IPS-20b (cell line): ENCODE results near the gene CADPS.
A peak's percentile ranks its signal among the peaks of the same experiment; 100 is the strongest.

ENCODE experiments used
- H3K27ac ChIP-seq: one replicate; pipeline ENCODE4 v1.5.1; 2013; ENCODE audit warnings: low read length
- H3K27me3 ChIP-seq: 2 replicates; pipeline ENCODE4 v1.6.1; 2013; ENCODE audit warnings: mild to moderate bottlenecking, low read length, inconsistent platforms; ENCODE audit not compliant: insufficient read depth
- H3K36me3 ChIP-seq: 2 replicates; pipeline ENCODE4 v1.6.1; 2013; ENCODE audit warnings: low read depth, mild to moderate bottlenecking, inconsistent platforms, low read length, moderate library complexity; ENCODE audit not compliant: insufficient read depth
- H3K4me1 ChIP-seq: 2 replicates; pipeline ENCODE4 v1.6.1; 2013; ENCODE audit warnings: mild to moderate bottlenecking, control low read depth, inconsistent platforms, low read length, moderate library complexity; ENCODE audit not compliant: insufficient read depth
- H3K4me3 ChIP-seq: 2 replicates; pipeline ENCODE4 v1.5.1; 2013; ENCODE audit warnings: mild to moderate bottlenecking, low read length, inconsistent platforms
- H3K9ac ChIP-seq: 2 replicates; pipeline ENCODE4 v1.6.1; 2013; ENCODE audit warnings: low read depth, mild to moderate bottlenecking, inconsistent platforms, low read length, moderate library complexity
- H3K9me3 ChIP-seq: 2 replicates; pipeline ENCODE4 v1.6.1; 2013; ENCODE audit warnings: mild to moderate bottlenecking, low read depth, low read length, inconsistent platforms; ENCODE audit not compliant: insufficient read depth

CADPS gene

GRCh38 chr3:62462104-62462762, 413.0 kb downstream of the CADPS start:
- no peaks in the 10 kb centered on the region for H3K27me3 ChIP-seq
- no peaks in the 10 kb centered on the region for H3K9me3 ChIP-seq

GRCh38 chr3:62454916-62455315, 420.3 kb downstream of the CADPS start:
- no peak overlapping the region for H3K4me3 ChIP-seq
- H3K27me3 ChIP-seq: no peaks in the 10 kb centered on the region
- H3K36me3 ChIP-seq: no peaks in the 10 kb centered on the region
- no peak overlapping the region for H3K9ac ChIP-seq
- no peak overlapping the region for H3K27ac ChIP-seq
- no peaks in the 10 kb centered on the region for H3K9me3 ChIP-seq
- peaks cover 3% of the 10 kb centered on the region; the same call in 1 of the 2 replicates for H3K4me1 ChIP-seq

More at GRCh38 chr3:62462104-62462762, 413.0 kb downstream of the CADPS start:
- Histone ChIP-seq H3K4me1 (peaks cover 4% of the 10 kb centered on the region; the same call in 1 of the 2 replicates), H3K9ac (no peak overlapping the region), H3K27ac (no peak overlapping the region), H3K36me3 (no peaks in the 10 kb centered on the region), H3K4me3 (no peak overlapping the region)

DNA sequence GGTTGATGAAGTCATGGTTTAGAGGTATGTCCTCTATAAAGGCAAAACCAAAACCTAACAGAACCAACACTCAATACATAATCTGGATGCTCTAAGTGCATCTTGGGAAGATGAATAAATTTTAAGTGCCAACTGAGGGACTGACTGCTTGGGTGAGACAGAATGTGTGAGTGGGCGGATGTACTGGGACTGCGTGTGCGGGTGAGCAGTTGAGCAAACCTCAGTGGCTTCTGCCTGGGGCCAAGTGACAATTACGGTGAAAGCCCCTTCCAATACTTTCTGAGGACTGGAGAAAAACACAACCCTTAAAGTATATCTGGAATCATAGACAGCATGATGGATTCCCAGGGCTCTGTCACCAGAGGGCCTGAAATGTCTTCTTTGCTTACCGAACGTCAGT, 421.8 kb downstream of the CADPS start:
- Histone ChIP-seq H3K4me3 (no peak overlapping the region), H3K27ac (no peak overlapping the region), H3K9me3 (no peaks in the 10 kb centered on the region), H3K36me3 (no peaks in the 10 kb centered on the region), H3K27me3 (no peaks in the 10 kb centered on the region), H3K9ac (no peak overlapping the region), H3K4me1 (peaks cover 3% of the 10 kb centered on the region; the same call in 1 of the 2 replicates)

DNA sequence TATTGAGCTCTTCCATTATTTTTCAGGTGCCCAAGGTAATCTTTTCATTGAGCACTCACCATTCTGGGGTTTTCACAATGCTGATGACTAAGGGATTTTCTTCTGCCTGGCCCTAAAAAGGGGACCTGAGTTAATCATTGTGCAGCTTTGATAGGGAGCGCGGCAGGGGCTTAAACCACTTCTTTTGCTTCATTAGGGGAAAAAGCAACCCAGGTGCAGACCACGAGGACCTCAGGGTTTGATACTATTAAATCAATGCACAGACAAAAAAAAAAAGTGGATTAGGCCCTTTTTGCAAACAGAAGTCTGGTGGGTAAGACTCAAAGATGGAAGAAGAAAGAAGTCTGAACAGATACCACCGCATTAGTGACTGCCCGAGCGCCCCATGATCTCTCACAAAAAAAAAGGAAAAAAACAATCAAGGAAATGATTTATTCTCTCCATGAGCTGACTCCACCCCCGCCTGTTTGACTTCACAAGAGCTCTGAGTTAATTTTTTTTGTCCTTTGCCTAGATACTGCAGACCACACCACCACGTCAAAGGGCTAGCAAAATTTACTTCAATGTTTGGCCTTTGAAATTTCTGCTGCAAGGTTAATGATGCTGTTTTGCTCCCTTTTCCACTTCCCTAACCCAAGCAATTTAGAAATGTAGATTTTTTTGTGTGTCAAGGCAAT, 423.9 kb downstream of the CADPS start:
- H3K27me3 ChIP-seq: no peaks in the 10 kb centered on the region
- H3K4me1 ChIP-seq: peaks cover 6% of the 10 kb centered on the region; the same call in 1 of the 2 replicates
- no peaks in the 10 kb centered on the region for H3K9me3 ChIP-seq
- no peaks in the 10 kb centered on the region for H3K36me3 ChIP-seq
- no peak overlapping the region for H3K4me3 ChIP-seq
- H3K27ac ChIP-seq: no peak overlapping the region
- no peak overlapping the region for H3K9ac ChIP-seq

DNA sequence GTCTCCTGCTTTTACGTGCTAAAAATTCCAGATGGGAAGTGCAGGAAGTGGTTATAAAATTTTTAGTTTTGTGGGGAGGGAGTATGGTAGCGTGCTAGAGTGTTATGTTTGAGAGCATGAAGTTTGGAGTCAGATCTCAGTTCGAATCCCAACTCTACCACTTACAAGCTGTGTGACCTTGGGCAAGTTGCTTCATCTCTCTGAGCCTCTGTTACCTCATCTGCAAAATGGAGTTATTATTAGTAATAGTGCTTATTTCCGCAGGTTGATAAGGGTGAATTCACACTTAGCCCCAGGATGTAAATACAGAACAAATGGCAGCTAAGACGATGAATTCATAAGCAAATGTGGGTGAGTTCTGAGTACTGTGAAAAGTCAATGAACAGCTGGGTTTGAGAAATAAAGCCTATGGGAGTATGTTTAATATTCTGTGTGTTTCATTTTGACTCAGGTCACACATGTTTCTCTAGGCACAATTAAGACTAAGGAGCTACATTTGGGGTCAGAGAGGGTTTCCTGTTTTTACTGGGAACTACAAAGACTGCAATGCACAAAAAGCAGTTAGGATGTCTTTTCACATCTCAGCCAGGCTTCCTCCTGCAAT, 428.8 kb downstream of the CADPS start:
- H3K36me3 ChIP-seq: no peaks in the 10 kb centered on the region
- H3K27me3 ChIP-seq: no peaks in the 10 kb centered on the region
- peaks cover 24% of the 10 kb centered on the region; the same call in 1 of the 2 replicates for H3K4me1 ChIP-seq
- H3K9me3 ChIP-seq: no peaks in the 10 kb centered on the region
- no peak overlapping the region for H3K9ac ChIP-seq
- no peak overlapping the region for H3K27ac ChIP-seq
- no peak overlapping the region for H3K4me3 ChIP-seq

- H3K27ac ChIP-seq: no peak overlapping the region
- no peaks in the 10 kb centered on the region for H3K36me3 ChIP-seq
- no peak overlapping the region for H3K9ac ChIP-seq
- H3K4me3 ChIP-seq: 0 out of 2 replicates have a peak overlapping the region, but pooled peaks have one; percentile 7
- H3K9me3 ChIP-seq: no peaks in the 10 kb centered on the region
- peaks cover 24% of the 10 kb centered on the region; the same call in 1 of the 2 replicates for H3K4me1 ChIP-seq
- H3K27me3 ChIP-seq: no peaks in the 10 kb centered on the region
These were observed 429.9 kb downstream of the CADPS start for GRCh38 chr3:62445275-62445674.

DNA sequence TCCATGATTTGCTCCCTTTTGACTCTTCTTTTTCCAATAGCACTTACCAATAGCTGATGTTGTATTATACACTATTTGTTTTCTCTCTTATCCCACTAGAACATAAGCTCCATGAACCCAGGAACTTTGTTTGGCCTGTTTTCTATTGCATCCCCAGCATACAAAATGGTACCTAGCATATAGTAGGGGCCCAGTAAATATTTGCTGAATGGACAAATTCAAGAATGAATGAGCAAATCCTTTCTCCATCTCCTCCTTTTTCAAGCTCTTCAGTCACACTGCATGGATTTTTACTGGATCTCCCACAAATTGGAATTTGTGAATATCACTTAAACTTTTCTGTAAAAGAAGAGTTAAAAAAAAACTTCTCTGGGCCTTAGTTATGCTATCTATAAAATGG, 435.2 kb downstream of the CADPS start:
- Histone ChIP-seq H3K9me3 (no peaks in the 10 kb centered on the region), H3K27ac (no peak overlapping the region), H3K36me3 (no peaks in the 10 kb centered on the region), H3K9ac (no peak overlapping the region), H3K4me3 (no peak overlapping the region), H3K4me1 (peaks cover 18% of the 10 kb centered on the region; the same call in 1 of the 2 replicates), H3K27me3 (peaks cover 5% of the 10 kb centered on the region)

DNA sequence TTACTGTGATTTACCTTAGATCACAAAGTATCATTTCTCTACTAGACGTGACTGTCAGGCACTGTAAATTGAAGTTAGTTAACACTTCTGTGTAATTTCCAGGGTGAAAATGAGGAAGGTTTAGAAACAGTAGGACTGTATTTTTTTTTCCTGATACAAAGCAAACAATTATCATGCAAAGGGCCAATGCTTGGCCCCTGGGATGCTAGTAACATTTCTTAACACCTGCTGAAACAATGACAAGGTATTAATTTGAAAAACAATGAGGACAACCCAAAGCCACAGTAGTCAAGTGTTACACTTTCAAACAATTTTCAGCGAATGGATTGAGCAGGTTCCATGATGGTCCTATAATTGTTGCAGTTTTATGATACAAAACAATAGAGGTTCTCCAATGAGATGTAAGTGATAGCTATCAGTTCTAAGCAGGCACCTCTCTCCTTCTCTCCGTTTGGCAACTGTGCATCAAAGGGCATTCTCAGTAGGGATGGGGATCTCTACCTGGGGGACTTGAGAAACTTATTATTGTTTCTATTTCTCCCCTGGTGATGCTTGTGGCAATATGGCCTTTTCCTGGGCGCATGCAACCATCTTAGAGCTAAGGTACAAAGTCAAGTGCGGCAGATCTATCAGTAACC, 435.9 kb downstream of the CADPS start:
- H3K36me3 ChIP-seq: no peaks in the 10 kb centered on the region
- H3K27ac ChIP-seq: no peak overlapping the region
- H3K9ac ChIP-seq: no peak overlapping the region
- no peak overlapping the region for H3K4me3 ChIP-seq
- H3K9me3 ChIP-seq: no peaks in the 10 kb centered on the region
- H3K27me3 ChIP-seq: peaks cover 5% of the 10 kb centered on the region
- H3K4me1 ChIP-seq: peaks cover 11% of the 10 kb centered on the region; the same call in 1 of the 2 replicates

DNA sequence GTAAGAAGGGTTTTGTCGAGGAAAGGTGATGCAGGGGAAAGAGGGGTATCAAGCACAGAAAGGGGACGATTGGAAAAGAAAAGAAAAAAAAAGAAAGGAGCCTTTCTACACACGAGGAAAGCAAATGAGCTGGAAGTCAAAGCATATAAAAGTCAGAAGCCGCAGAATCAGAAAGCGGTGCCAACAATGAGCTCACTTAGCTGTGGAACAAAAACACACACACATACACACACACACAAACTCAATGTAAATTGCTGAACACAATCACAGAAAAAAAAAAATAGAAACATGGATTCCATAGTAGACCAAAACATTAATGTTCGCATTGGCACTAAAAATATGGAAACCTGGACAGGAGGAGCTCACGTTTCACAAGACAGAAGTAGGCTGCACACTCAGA, 438.4 kb downstream of the CADPS start:
- Histone ChIP-seq H3K9ac (no peak overlapping the region), H3K27ac (no peak overlapping the region), H3K27me3 (peaks cover 5% of the 10 kb centered on the region), H3K36me3 (no peaks in the 10 kb centered on the region), H3K4me3 (no peak overlapping the region), H3K9me3 (no peaks in the 10 kb centered on the region), H3K4me1 (peaks cover 10% of the 10 kb centered on the region; the same call in 1 of the 2 replicates)

- H3K9me3 ChIP-seq: no peaks in the 10 kb centered on the region
- H3K27ac ChIP-seq: no peak overlapping the region
- no peak overlapping the region for H3K4me3 ChIP-seq
- H3K9ac ChIP-seq: no peak overlapping the region
- H3K36me3 ChIP-seq: no peaks in the 10 kb centered on the region
- H3K4me1 ChIP-seq: no peaks in the 10 kb centered on the region; the same call in 1 of the 2 replicates
- H3K27me3 ChIP-seq: peaks cover 10% of the 10 kb centered on the region
These were observed 441.8 kb downstream of the CADPS start for GRCh38 chr3:62433396-62433795.

- Histone ChIP-seq H3K4me3 (no peak overlapping the region), H3K36me3 (no peaks in the 10 kb centered on the region), H3K9ac (no peak overlapping the region), H3K27me3 (peaks cover 70% of the 10 kb centered on the region), H3K27ac (no peak overlapping the region), H3K4me1 (peaks cover 7% of the 10 kb centered on the region), H3K9me3 (no peaks in the 10 kb centered on the region)
These were observed 454.0 kb downstream of the CADPS start for GRCh38 chr3:62421207-62421606.
